GM12875 (cell line): ENCODE results near the gene ACSM4.

ENCODE experiments used
- H3K4me3 ChIP-seq: one replicate; pipeline ENCODE4 v1.5.1; 2011; ENCODE audit warnings: low read depth, low read length, control low read depth
- CTCF ChIP-seq: IDR thresholded peaks from 2 replicates; pipeline ENCODE4 v1.5.1; 2011; ENCODE audit warnings: low read depth, mild to moderate bottlenecking, control low read depth, inconsistent platforms, low read length, moderate library complexity, borderline replicate concordance; ENCODE audit not compliant: insufficient read depth

ACSM4 gene

GRCh38 chr12:7352661-7353060 is 48.8 kb downstream of the ACSM4 start:
- no peak for TF ChIP-seq CTCF
- H3K4me3 ChIP-seq: no peak overlapping the region

- no peak overlapping the region for H3K4me3 ChIP-seq
- no peak for TF ChIP-seq CTCF
These were observed 50.7 kb downstream of the ACSM4 start for GRCh38 chr12:7354529-7354928.

GRCh38 chr12:7361265-7361664 is 57.4 kb downstream of the ACSM4 start:
- no peak for TF ChIP-seq CTCF

GRCh38 chr12:7362734-7363133 is 58.9 kb downstream of the ACSM4 start:
- H3K4me3 ChIP-seq: no peak overlapping the region
- no peak for TF ChIP-seq CTCF

More at GRCh38 chr12:7361265-7361664, 57.4 kb downstream of the ACSM4 start:
- H3K4me3 ChIP-seq: no peak overlapping the region

- H3K4me3 ChIP-seq: no peak overlapping the region
- no peak for TF ChIP-seq CTCF
These were observed 65.4 kb downstream of the ACSM4 start for GRCh38 chr12:7369274-7369729.

- no peak overlapping the region for H3K4me3 ChIP-seq
- no peak for TF ChIP-seq CTCF
These were observed 69.4 kb downstream of the ACSM4 start for GRCh38 chr12:7373226-7373625.

GRCh38 chr12:7374423-7375144 is 70.7 kb downstream of the ACSM4 start:
- H3K4me3 ChIP-seq: no peak overlapping the region
- TF ChIP-seq CTCF: peak; percentile 72
